ENCODE results near the gene ITPR1.

ITPR1 gene

DNA sequence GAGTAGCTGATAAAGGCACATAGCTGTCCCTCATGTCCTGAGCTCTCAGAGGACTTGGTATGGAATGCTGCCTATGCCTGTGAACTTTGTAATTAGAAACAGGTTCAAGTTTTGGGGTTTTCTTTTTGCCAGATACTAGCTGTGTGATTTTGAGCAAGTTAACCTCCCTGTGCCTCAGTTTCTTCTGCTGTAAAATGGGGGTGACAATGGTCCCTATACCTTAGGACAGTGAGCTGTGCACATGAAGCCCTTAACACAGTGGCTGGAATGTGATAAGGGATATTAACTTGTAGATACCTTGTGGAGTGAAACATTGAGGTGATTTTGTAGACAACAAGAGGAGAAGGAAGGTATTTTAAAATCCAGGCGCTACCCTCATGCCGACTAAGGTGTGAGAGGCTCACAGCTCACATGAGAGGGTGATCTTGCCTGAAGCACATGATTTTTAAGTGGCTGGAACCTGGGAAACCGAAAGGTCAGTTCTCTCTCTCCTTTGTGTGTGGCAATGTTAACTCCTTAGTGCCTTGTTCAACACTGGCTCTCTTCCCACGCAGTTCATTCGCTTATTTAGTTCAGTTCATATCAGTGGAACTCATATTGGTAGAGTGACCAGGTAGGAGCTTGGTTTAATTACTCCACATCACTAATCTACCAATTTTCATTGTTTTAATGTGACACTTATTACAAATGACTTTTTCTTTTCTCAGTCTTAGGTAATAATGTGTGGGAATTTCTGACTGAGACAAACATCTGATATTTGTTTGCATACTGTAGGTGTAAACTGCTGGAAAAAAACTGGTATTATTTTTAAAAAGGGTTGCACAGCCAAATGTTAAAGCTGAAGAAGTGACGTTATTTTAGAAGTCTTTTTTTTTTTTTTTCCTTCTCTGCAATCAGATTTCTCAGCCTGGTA lies 236.2 kb downstream of the ITPR1 start:
- no peak for DNase-seq

DNA sequence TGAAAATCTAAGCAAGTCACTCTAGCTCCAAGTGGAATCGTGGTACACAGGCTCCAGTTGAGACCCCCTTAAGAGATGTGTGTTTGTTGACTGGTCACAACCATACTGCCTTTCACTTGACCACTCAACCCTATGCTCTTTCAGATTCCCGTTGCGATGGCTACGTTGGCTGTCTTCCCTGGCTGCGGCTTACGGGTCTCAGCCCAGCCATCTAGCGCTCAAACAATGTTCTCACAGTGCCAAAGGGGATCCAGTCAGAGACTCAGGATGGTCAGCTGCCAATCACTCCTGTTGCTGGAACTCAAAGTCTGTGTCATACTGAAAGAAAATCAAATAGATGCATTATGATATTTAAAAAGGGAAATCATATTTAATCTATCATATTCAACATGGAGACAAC lies 237.6 kb downstream of the ITPR1 start:
- no peak for DNase-seq

DNA sequence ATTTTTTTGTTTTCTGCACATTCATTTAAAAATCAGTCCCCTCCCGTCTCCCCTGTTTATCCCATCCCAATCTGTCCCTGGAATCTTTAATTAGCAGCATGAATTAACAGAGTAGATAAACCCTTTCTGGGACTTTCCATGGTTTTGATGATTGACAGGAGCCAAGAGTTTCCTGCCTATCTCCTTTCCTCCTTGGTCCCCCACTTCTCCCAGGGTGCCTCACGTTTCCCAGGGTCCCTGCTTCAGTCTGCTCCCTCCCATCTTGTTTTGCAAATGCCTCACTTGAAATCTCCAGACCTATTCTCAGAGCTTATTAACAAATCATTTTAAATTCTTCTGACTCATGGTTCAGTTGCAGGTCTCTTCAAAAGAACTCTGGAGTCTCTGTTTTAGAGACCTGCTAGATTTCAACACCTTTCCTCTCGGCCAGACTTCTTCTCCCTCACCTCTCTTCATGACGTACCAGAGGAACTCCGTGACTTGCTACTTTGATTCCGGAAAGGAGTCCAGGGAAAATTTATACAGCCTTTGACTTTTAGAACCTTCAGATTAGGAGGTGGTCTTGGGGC lies 238.5 kb downstream of the ITPR1 start:
- no peak for DNase-seq

DNA sequence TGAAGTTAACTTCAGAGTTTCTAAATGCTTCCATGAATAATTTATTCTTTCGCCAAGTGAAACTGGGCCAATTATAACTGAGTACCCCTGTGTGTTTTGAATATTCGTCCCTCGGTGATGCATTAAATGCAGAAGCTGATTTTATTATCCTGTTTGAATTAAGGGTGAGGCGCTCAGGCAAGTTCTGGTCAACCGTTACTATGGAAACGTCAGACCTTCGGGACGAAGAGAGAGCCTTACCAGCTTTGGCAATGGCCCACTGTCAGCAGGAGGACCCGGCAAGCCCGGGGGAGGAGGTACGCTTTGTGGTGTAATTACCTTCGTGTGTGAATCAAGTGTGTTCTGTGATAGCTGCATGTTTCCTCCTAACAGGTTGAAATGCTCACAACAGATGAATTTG lies 239.8 kb downstream of the ITPR1 start:
- no peak for DNase-seq

DNA sequence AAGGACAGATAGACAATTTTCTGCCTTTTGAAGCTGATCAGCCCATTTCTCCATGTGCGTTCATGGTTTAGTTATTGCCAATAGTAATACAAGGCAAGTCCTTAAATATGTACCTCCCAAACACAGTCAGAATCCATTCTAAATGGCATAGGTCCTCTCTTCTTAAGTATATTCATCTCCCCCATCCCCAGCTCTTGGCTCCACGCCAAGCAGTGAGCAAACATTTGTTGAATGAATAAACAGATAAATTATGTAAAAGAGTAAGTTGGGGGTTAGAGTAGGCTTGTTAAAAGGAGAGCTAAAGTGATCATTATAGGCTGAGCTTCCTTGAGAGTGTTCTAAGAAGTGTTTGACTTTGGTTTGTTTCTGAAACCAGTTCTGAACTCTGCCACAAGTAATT lies 241.3 kb downstream of the ITPR1 start:
- DNase-seq, result no peak

DNA sequence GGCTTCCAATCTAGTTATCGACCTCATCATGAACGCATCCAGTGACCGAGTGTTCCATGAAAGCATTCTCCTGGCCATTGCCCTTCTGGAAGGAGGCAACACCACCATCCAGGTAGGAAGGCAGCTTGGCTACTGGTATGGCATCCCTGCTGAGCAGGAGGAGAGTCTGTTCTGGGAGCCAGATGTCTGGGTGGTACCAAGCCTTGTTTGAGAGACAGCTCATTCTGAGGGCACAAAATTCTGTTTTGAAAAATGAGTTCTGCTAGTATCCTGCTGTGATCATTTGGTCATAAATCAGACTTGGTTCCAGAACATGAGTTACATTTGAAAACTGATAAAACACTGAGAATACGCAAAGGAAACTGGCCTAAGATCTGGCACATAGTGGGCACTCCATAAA lies 242.1 kb downstream of the ITPR1 start:
- no peak for DNase-seq

DNA sequence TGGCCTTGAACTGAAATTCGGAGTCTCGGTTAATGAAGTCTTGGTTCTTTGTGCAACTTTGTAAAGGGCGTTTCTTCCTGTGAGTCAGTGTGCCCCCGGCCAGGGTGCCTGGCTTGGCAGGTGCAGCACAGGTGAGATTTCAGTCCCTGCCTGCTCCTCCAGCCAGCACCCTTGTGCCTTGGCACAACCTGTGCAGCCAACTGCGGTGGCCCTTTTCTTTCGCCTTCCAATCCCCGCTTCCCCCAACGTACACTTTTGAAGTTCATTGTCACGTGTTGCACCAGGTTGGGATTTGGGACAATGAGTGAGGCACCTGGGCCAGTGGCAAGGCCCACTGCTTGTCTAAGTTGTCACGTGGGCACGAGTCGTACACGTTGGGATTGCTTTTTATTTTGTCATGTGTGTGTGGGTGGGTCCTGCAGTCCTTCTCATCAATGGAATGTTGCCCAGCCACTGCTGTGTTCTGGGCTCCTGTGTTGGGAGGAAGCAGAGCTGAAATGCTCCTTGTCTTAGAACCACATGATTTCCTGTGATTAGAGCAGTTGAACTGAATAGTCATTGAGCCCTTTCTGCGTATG lies 243.2 kb downstream of the ITPR1 start:
- no peak for DNase-seq

DNA sequence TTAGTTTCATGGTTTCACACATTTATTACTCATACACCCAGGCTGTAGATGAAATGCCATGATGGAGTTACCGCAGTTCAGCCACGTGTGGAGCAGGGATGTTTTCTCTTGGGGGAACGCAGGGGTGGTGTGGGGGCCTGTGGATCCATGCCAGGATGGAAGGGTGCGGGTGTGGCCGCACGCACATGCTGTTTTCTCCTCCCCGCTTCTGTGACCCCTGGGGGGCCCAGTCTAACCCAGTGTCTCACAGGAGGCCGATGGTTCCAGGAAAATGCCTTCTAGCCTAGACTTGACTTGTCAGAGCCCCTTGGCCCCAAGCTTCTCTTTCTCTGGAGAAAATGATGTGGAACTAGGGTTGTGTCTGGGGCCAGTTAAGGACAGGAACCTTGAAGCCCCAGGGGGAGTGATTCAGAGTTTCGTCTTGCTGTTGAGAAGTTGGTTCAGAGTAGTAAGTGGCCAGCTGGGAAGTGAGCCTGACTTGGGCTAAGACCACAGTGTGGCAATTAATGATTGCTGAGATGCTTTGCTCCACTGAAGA lies 245.7 kb downstream of the ITPR1 start:
- no peak for DNase-seq

DNA sequence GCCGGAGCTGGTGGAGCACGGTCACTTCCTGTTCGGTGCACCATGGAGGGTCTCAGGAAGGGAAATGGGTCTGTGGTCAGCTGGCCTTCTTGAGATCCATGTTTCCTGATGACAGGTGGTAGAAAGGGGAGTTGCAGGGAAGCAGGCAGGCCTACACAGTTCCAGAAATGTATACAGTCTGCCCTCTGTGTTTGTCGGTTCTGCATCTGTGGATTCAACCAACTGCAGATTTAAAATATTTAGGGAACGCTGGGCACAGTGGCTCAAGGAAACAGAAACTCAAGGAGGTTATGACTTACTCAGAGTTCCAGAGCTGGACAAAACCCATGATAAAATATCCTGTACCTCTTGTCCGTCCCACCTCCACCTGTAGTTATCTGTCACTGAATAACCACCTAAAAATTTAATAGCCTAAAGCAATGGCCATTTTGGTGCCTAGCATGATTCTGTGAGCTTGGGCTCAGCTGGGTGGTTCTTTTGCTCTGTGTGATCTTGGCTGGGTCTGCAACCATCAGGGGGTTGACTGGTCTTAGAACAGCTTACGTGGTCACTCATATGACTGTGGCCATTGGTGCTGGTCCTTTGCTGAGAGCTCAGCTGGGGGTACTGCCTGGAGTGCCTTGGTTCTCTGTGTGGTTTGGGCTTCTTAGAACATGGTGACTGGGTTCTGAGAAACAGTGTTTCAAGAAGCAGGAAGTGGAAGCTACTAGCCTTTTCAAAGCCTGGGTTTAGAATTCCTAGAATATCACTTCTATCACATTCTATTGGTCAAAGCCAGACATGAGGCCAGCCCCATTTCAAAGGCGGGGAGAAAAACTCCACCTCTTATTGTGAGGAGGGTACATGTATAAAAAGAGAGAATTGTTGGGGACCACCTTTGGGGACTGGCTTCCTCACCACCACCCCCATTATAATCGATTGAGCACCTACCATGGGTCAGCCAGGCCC lies 246.4 kb downstream of the ITPR1 start:
- DNase-seq, result no peak

DNA sequence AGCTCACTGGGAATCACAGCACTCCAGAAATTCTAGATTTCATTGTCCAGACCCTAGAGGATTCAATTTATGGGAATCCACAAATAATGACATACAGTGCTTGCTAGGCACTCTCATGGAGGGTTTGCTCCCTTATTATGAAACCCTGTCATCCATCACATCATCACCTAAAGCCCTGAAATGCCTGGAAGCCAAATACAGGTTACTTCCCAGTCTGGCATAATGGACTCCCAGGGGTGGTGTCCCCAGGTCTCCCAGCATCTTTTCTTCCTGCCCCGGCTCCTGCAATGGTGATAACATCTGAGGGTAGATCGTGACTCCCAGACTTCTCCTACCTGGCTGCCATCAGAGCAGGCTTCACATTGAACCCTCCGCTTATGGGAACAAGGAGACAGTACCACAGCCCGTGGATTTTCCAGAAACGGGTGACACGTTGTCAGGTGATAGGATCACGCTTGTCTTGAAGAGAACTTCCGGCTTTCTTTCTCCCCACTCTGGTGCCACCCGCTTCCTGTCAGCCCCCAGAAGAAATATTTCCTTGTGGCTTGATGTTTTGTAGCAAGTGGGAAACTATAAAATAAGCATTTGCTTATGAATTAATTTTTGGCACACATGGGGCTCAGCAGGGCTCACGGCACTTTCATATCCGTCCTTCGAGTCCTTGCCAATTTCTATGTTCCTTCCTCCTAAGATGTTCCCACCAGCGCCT lies 247.4 kb downstream of the ITPR1 start:
- DNase-seq, result no peak

DNA sequence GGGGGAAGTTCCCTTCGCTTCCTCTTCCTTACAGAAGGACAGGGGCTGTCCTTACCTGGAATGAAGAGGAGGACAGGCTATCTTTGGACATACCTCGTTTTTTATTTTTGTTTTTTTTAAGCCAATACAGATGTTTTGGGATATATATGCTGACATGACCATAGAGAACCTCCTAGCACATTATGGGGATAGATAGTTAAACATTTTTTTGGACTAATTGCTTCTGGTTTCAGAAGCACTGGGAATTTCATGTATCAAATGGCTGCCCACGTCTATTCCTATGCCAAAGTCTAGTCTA lies 247.9 kb downstream of the ITPR1 start:
- no peak for DNase-seq

DNA sequence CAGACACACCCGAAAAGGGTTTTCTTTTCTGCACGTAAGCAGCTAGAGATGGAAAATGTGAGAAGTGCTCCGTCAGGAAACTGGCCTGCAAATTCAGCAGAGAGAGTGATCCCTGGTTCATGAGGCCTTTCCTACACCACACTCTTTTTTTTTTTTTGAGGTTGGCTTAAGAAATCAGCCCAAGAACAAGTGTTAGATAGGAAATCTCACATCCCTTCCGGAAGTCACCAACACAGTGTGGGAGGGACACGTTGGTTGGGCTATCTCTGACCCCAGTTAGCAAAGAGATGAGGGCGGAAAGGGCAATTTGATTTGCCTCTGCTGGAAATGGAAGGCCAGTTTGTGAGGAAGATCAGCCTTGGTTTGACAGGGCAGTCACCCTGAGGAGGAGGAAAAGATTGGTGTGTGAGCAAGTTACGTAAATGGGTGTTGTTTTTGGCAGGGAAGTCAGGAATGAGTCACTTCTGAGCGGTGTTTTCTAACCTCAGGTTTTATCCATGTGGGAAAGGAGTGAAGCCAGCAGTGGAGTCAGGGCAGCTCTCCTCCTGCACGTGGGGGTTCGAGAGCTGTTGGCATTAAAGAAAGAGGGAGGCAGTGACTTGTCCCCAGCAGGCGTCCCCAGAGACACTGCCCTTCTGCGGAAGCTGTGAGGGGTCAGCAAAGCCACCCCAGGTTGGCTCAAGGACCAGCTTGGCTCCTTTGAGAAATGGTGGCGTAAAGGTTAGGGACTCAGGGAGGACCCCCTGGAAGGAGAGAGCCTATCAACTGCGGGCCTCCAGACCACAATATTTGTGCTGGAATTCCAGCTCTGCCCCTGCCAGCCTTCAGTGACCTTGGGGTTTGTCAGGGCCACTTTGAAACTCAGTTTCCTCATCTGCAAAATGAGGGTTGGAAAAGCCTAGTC lies 248.5 kb downstream of the ITPR1 start:
- DNase-seq, result no peak

DNA sequence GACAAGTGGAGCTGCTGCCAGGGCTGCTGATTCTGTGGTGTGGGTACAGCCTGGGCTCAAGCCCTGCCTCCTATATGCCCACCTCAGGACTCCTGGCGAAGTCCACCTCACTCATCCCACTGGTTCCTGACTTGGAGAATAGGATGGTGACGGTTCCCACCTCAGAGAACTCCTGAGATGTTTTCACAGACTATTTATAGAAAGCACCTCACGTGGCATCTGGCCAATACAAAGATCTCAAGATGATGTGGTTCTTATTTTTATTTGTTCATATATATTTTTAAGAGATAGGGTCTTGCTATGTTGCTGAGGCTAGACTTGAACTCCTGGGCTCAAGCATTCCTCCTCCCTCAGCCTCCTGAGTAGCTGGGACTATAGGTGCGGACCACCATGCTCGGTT lies 249.2 kb downstream of the ITPR1 start:
- no peak for DNase-seq

DNA sequence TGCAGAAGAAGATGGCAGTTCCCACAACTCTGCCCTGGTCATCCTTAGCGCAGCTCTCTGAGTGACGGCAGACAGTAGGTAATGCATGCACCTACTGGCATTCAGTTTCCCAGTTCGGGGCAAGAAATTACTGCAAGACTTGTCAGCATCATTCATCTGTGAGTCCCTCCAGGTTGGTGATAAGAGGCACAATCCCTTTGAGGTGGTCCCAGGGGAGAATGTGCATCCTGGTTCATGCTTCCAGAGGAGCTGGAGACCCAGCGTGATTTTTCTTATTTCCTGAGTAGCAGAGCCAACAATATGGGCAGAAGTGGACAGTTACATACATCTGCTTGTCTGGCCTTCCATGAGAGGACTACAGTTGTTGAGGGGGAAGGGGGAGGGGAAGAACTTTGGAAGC lies 250.2 kb downstream of the ITPR1 start:
- no peak for DNase-seq

DNA sequence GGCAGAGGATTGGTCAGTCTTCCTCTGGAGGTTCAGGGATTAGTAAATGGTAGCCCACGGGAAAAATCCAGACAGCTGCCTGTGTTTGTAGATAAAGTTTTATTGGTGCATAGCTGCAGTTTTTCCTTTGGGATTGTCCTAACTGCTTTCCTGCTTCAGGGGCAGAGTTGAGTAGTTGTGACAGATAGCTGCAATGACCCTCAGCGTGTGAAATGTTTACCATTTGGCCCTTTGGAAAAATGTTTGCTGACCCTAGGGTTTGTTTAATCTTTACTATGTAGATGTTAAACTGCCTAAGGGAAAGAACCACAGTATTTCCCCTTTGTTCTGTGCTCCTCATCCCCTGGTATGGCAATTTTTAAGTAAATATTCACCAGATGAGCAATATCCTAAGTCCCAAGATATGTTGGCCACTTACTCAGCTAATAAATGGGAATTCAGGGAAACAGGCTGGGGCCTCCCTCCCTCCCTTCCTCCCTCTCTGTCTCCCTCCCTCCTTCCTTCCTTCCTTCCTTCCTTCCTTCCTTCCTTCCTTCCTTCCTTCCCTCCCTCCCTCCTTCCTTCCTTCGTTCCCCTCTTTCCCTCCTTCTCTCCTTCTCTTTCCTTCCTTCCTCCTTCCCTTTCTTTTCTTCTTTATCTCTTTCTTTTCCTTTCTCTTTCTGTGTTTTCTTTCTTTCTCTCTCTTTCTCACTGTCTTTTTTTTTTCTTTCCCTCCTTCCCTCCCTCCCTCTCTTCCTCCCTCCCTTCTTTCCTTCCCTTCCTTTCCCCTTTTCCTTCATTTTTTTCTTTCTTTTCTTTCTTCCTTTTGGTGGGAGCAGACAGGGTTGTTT lies 251.5 kb downstream of the ITPR1 start:
- DNase-seq, result no peak

DNA sequence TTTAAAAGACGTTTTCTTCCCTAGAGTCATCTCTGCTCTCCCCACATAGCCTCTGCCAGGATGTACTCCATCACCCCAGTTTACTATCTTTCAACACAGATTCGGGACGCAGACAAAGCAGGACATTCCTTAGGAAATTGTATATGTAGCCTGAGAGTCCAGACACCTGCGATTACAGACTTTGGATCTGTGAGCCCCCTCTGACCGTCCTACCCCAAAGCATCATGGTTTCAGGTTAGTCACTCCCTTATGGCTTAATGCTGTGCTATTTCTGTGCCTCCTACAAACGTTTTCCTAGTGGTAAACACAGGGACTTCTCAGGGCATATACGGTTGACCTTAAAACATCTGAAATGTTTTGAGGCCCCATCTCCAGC lies 252.1 kb downstream of the ITPR1 start:
- no peak for DNase-seq

DNA sequence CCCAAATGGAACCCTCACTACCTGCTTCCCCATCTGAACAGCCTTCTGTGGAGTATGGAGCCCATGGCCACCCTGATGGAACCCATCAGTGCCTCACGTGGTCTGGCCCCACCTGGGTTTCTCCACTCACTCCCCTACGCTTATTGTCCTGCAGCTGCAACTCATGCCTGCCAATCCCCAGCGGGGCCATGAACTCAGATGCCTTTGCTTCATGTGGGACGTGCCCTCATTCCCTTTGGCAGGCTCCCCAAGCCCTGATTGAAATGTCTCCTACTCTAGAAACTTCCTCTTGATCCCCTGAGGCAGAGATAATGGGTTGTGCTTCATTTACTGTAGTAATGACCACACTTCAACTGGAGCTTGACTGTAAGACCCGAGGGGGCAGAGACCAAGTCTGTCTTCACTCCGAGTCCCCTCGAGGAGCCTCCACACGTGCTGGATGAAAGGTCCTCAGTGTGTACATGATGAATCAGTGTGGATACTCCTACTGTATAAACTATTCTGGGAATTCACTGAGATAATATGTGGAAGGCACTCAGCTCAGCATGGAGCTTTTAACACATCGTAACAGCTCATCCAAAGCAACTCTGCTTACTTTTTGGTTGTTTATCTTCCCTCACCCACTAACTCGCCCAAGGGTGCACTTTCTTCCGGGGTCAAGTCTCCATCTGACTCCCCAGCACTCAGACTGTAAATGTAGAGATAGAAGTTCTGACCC lies 253.3 kb downstream of the ITPR1 start:
- no peak for DNase-seq

DNA sequence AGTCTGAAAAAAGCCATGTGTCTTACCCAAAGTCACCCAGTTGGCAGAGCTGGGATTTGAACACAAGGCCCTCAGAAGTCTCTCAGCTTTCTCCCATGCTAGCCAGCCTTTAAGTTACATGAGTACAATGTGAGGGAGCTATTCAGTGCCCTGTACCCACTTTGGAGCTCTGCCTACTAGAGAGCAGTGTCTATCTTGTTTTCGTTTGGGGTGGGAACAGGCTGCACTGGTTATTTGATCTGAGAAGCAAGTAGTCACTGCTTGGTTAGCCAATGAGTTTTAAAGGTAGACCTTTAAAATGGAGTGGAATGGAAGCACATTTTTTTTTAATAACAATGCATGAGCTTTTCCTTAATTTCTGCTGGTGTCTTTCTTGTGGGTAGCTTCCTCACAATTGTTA lies 255.0 kb downstream of the ITPR1 start:
- no peak for DNase-seq

DNA sequence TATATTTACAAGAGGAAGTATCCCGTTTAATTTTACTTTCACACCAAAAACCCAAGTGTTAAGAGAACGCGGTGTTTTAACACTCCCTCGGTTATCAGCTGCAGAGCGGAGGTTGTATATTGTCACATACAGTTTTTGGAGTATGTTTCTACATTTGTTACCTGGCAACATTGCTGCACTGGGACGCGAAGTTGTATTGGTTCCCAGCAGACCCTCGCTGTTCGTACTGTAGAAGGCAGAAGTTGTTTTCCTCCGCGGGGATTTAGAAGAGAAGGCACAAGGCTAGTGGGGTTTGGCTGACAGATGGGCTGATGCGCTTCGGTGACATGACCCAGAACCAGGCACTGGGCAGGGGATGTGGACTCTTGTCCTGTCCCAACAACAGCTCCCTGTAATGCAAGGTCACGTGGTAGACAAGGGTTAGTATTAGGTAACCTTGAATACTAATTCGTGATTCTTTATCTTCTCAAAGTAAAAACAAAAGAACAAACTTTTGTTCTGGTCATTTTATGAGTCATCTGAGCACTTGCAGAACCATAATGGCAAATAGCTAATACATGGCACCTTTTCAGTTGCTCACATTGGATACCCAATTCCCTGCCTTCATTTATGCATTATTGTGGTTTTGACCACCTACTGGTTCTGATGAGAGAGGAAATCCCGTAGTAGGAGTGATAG lies 255.7 kb downstream of the ITPR1 start:
- DNase-seq, result no peak

Measured in stimulated activated CD4-positive, alpha-beta T cell treated with anti-CD3 and anti-CD28 coated beads, Interleukin-1b, Interleukin-23, amount 100 ng/mL, for 48 hours (primary cell).